Activated naive CD4-positive, alpha-beta T cell treated with anti-CD3 and anti-CD28 coated beads for 36 hours (primary cell): Measurements from ENCODE around the gene RBM4. TPM values are rescaled to one million over a fixed set of nuclear protein-coding genes. Genes with fewer than 3 reads are reported as not detected.
A peak's percentile ranks its signal among the peaks of the same experiment; 100 is the strongest.

ENCODE experiments used
- CTCF ChIA-PET: fragments of 350-600 bp; sonication (Branson Sonifier 250); formaldehyde crosslinking; loops from one replicate; lab custom pipeline; 2021; ENCODE audit warnings: antibody characterized with exemption; lab: Charles Lee
- DNase-seq: peaks from one replicate; pipeline ENCODE4 v3.0.0-alpha.2; 2020
- H3K27ac Mint-ChIP-seq: one replicate; pipeline ENCODE4 v1.8.0; 2021; ENCODE audit warnings: mild to moderate bottlenecking, mixed read lengths
- H3K27me3 Mint-ChIP-seq: one replicate; pipeline ENCODE4 v1.8.0; 2021; ENCODE audit warnings: low read depth, mixed read lengths
- H3K36me3 Mint-ChIP-seq: one replicate; pipeline ENCODE4 v1.8.0; 2021; ENCODE audit warnings: low read depth, mixed read lengths
- H3K4me1 Mint-ChIP-seq: one replicate; pipeline ENCODE4 v1.8.0; 2021; ENCODE audit warnings: low read depth, mixed read lengths
- H3K4me3 Mint-ChIP-seq: one replicate; pipeline ENCODE4 v1.8.0; 2021; ENCODE audit warnings: mild to moderate bottlenecking, moderate library complexity, mixed read lengths
- H3K9me3 Mint-ChIP-seq: one replicate; pipeline ENCODE4 v1.8.0; 2021; ENCODE audit warnings: mixed read lengths
- intact Hi-C: fragments of 100-400 bp; cut with micrococcal nuclease; formaldehyde crosslinking; loops from one replicate; pipeline ENCODE4 v1.15.1; 2023
- total RNA-seq, 2 experiments: library from RNA; stranded (reverse); gene quantifications; one replicate each; pipeline ENCODE4 v1.2.3, GENCODE V29; 2021

The RBM4 gene
- total RNA-seq, 2 experiments from 2014 or later, result 85.9 to 98.1 TPM

GRCh38 chr11:66619080-66619554, 19.4 kb upstream of the RBM4 start:
- peak; percentile 35 for DNase-seq
- H3K4me3 Mint-ChIP-seq, result peak overlapping the region; percentile 98
- H3K4me1 Mint-ChIP-seq, result peaks cover 58% of the 10 kb centered on the region
- peaks cover 76% of the 10 kb centered on the region for H3K36me3 Mint-ChIP-seq
- H3K9me3 Mint-ChIP-seq, result peaks cover 1% of the 10 kb centered on the region
- intact Hi-C loops, result loop anchor here (1.0 to 10.0 kb wide), 4 partner anchors 272 to 1197 kb away; partner anchors contain the start of genes B4GAT1, BRMS1, KDM2A and NEAT1
- H3K27me3 Mint-ChIP-seq, result no peaks in the 10 kb centered on the region
- peak overlapping the region; percentile 98 for H3K27ac Mint-ChIP-seq
- CTCF ChIA-PET, result interaction anchor here (0.7 to 1.5 kb wide), 5 partner anchors 19 to 41 kb away, joined by 3 to 5 read pairs (median 3); partner anchors contain the start of gene RBM4

GRCh38 chr11:66624450-66624849, 14.1 kb upstream of the RBM4 start:
- peaks cover 63% of the 10 kb centered on the region for H3K4me1 Mint-ChIP-seq
- CTCF ChIA-PET, result interaction anchor here (1.2 kb wide), 1 partner anchor 32 kb away, joined by 3 read pairs; no protein-coding TSS in a partner anchor
- H3K4me3 Mint-ChIP-seq, result no peak overlapping the region

GRCh38 chr11:66625041-66625751, 13.3 kb upstream of the RBM4 start:
- Mint-ChIP-seq H3K4me3 (no peak overlapping the region), H3K4me1 (peaks cover 62% of the 10 kb centered on the region), H3K27ac (no peak overlapping the region), H3K36me3 (peaks cover 83% of the 10 kb centered on the region), H3K9me3 (no peaks in the 10 kb centered on the region), H3K27me3 (no peaks in the 10 kb centered on the region)
- DNase-seq, result no peak
- intact Hi-C loops, result no loop called here
- CTCF ChIA-PET, result interaction anchor here (1.2 kb wide), 1 partner anchor 33 kb away, joined by 3 read pairs; no protein-coding TSS in a partner anchor

More at GRCh38 chr11:66624450-66624849, 14.1 kb upstream of the RBM4 start:
- peaks cover 82% of the 10 kb centered on the region for H3K36me3 Mint-ChIP-seq
- no peak for DNase-seq
- H3K27me3 Mint-ChIP-seq, result no peaks in the 10 kb centered on the region
- intact Hi-C loops, result no loop called here
- peaks cover 1% of the 10 kb centered on the region for H3K9me3 Mint-ChIP-seq
- H3K27ac Mint-ChIP-seq, result no peak overlapping the region

- Mint-ChIP-seq H3K4me1 (peaks cover 59% of the 10 kb centered on the region), H3K27ac (no peak overlapping the region)
- CTCF ChIA-PET, result no interaction called here
These were observed 12.8 kb upstream of the RBM4 start for GRCh38 chr11:66625752-66626149.

GRCh38 chr11:66626382-66626781, 12.1 kb upstream of the RBM4 start:
- DNase-seq, result no peak
- Mint-ChIP-seq H3K27ac (peak overlapping the region; percentile 18), H3K4me3 (no peak overlapping the region), H3K27me3 (no peaks in the 10 kb centered on the region), H3K9me3 (no peaks in the 10 kb centered on the region), H3K36me3 (peaks cover 77% of the 10 kb centered on the region), H3K4me1 (peaks cover 55% of the 10 kb centered on the region)
- CTCF ChIA-PET, result no interaction called here
- intact Hi-C loops, result no loop called here

More at GRCh38 chr11:66625752-66626149, 12.8 kb upstream of the RBM4 start:
- Mint-ChIP-seq H3K4me3 (no peak overlapping the region), H3K9me3 (no peaks in the 10 kb centered on the region), H3K36me3 (peaks cover 82% of the 10 kb centered on the region), H3K27me3 (no peaks in the 10 kb centered on the region)
- intact Hi-C loops, result no loop called here
- DNase-seq, result no peak

- Mint-ChIP-seq H3K4me3 (no peak overlapping the region), H3K36me3 (peaks cover 74% of the 10 kb centered on the region), H3K27me3 (no peaks in the 10 kb centered on the region), H3K4me1 (peaks cover 52% of the 10 kb centered on the region), H3K27ac (peak overlapping the region; percentile 18), H3K9me3 (no peaks in the 10 kb centered on the region)
- intact Hi-C loops, result no loop called here
- CTCF ChIA-PET, result interaction anchor here (1.1 kb wide), 1 partner anchor 11 kb away, joined by 3 read pairs; the partner anchor contains the start of gene RBM4
- DNase-seq, result no peak
These were observed 11.6 kb upstream of the RBM4 start for GRCh38 chr11:66626926-66627325.

- CTCF ChIA-PET, result interaction anchor here (1.2 to 1.3 kb wide), 2 partner anchors 10 to 18 kb away, joined by 3 to 4 read pairs; no protein-coding TSS in a partner anchor
- no peaks in the 10 kb centered on the region for H3K27me3 Mint-ChIP-seq
- intact Hi-C loops, result no loop called here
- H3K4me1 Mint-ChIP-seq, result peaks cover 43% of the 10 kb centered on the region
- no peak overlapping the region for H3K4me3 Mint-ChIP-seq
- peaks cover 74% of the 10 kb centered on the region for H3K36me3 Mint-ChIP-seq
- H3K9me3 Mint-ChIP-seq, result no peaks in the 10 kb centered on the region
- no peak for DNase-seq
- H3K27ac Mint-ChIP-seq, result peak overlapping the region; percentile 37
These were observed 10.4 kb upstream of the RBM4 start for GRCh38 chr11:66628061-66628603.

GRCh38 chr11:66629356-66629755, 9.1 kb upstream of the RBM4 start:
- H3K27me3 Mint-ChIP-seq, result no peaks in the 10 kb centered on the region

GRCh38 chr11:66631883-66632282, 6.6 kb upstream of the RBM4 start:
- CTCF ChIA-PET, result interaction anchor here (0.5 kb wide), 1 partner anchor 165 kb away, joined by 3 read pairs; no protein-coding TSS in a partner anchor
- no peak for DNase-seq
- peaks cover 41% of the 10 kb centered on the region for H3K4me1 Mint-ChIP-seq
- no peaks in the 10 kb centered on the region for H3K9me3 Mint-ChIP-seq
- H3K4me3 Mint-ChIP-seq, result no peak overlapping the region
- intact Hi-C loops, result no loop called here
- H3K36me3 Mint-ChIP-seq, result peaks cover 63% of the 10 kb centered on the region
- no peak overlapping the region for H3K27ac Mint-ChIP-seq
- H3K27me3 Mint-ChIP-seq, result no peaks in the 10 kb centered on the region

More at GRCh38 chr11:66629356-66629755, 9.1 kb upstream of the RBM4 start:
- no peak for DNase-seq
- CTCF ChIA-PET, result interaction anchor here (1.2 to 1.3 kb wide), 2 partner anchors 9 to 19 kb away, joined by 3 to 4 read pairs; no protein-coding TSS in a partner anchor
- no peaks in the 10 kb centered on the region for H3K9me3 Mint-ChIP-seq
- intact Hi-C loops, result no loop called here
- H3K4me1 Mint-ChIP-seq, result peaks cover 36% of the 10 kb centered on the region
- no peak overlapping the region for H3K27ac Mint-ChIP-seq
- no peak overlapping the region for H3K4me3 Mint-ChIP-seq
- H3K36me3 Mint-ChIP-seq, result peaks cover 69% of the 10 kb centered on the region

GRCh38 chr11:66632952-66633351, 5.6 kb upstream of the RBM4 start:
- Mint-ChIP-seq H3K36me3 (peaks cover 56% of the 10 kb centered on the region), H3K9me3 (no peaks in the 10 kb centered on the region), H3K27ac (no peak overlapping the region), H3K27me3 (no peaks in the 10 kb centered on the region), H3K4me3 (no peak overlapping the region), H3K4me1 (peaks cover 45% of the 10 kb centered on the region)
- DNase-seq, result no peak
- CTCF ChIA-PET, result no interaction called here
- intact Hi-C loops, result no loop called here

- DNase-seq, result no peak
- H3K4me1 Mint-ChIP-seq, result peaks cover 50% of the 10 kb centered on the region
- H3K36me3 Mint-ChIP-seq, result peaks cover 62% of the 10 kb centered on the region
- intact Hi-C loops, result loop anchor here (5.0 kb wide), 1 partner anchor 229 kb away; no protein-coding TSS in a partner anchor
- no peaks in the 10 kb centered on the region for H3K9me3 Mint-ChIP-seq
- CTCF ChIA-PET, result interaction anchor here (0.6 to 1.2 kb wide), 5 partner anchors 38 to 259 kb away, joined by 3 read pairs; no protein-coding TSS in a partner anchor
- H3K27ac Mint-ChIP-seq, result peak overlapping the region; percentile 20
- no peaks in the 10 kb centered on the region for H3K27me3 Mint-ChIP-seq
- no peak overlapping the region for H3K4me3 Mint-ChIP-seq
These were observed 2.1 kb upstream of the RBM4 start for GRCh38 chr11:66636411-66636810.
